GM19238 (cell line): ENCODE results near the gene TMEM117.
"Not testable (repeated sequence)": the region's sequence is repeated elsewhere in the genome, so short reads cannot be mapped to it uniquely, and the experiment has no call there.

Source experiments
- DNase-seq: peaks from one replicate; pipeline ENCODE4 v3.0.0; 2011; ENCODE audit warnings: low spot score; ENCODE audit not compliant: insufficient read length

TMEM117 gene

GRCh38 chr12:44091948-44092606, 256.2 kb downstream of the TMEM117 start:
- DNase-seq, result no peak

DNA sequence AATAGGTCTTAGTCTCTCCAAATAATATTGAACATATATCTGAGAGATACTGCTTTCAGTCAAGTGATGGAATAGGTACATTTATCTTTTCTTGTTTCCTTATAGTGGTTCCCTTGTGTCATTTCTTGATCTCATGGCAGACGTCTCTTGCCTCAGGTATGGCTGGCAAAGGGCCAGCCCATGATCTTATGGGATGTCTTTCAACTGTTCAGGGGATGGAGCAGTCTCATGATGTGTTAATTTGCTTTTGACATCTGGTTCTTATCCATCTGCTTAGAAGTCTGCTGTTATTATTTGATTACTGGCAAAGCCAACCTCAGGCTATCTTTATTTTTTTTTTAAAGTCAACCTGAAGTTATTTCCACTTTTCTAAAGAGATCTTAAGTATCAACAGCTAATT, 262.9 kb downstream of the TMEM117 start:
- DNase-seq, result no peak

GRCh38 chr12:44099486-44099885, 263.6 kb downstream of the TMEM117 start:
- DNase-seq, result no peak

DNA sequence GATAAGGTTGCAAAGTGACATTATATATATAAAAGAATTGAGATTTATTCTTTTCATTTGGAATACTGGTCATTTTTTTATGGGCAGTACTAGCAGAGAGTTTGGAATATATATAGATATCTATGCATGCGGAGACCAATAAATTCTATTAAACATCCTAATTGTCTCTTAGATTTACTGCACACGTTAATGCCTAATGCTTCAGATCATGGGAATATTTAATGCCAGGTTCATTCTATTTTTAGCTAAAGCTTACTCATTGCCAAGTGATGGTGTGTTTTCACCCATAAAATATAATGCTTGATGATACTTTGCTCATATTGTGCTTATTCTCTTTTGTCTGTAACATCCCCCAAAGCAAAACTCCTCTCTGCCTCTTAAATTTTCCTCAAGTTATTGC, 264.4 kb downstream of the TMEM117 start:
- DNase-seq, result no peak

DNA sequence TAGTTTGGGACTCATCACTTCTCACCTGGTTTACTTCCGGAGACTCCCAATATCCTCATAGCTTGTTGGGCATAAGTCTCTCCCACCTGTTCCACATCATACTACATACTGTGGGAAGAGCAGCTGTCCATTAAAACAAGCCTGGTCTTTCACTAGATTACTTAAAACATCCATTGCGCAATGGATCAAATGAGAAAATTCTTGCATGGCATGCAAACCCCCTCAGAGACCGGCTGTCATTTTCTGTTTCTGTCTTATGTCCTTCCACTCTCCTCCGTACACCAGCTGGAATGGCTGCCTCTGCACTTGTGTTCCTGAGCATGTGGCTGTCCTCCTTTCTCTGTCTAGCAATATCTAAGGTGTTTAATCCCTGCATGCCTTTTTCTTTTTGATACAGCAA, 265.6 kb downstream of the TMEM117 start:
- no peak for DNase-seq

DNA sequence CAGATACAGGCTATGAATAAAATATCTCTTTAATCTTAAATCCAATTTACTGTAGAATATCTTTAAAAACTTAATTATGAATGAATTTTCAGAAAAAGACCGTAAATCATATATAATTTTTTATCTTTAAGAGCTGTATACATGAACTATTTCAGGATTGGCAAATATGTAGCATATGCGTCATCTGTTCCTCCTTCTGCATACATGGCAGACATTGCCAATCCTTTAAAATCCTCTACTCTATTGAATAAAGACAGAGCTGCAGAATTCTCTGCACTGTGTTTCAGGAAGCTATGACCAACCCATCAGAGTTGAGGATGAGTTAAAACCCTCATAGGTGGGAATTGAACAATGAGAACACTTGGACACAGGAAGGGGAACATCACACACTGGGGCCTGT, 279.0 kb downstream of the TMEM117 start:
- no peak for DNase-seq

DNA sequence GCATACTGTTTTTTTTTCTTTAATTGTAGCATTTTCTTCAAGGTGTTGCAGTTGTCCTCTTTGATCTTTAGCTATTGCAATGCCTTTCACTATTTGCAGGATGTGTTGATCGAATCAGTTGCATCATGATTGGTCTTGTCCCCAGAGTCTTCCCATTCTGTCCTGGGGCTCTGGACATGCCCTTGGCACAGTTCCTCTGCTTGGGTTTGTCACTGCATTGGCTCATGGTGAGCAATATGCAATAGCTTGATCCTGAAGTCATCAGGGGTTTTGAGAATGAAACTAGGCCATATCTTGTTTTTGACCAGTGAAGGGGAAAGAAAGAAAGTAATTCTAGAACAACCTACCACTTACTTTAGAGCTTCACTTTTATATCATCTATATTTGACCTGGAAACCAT, 281.5 kb downstream of the TMEM117 start:
- no peak for DNase-seq

DNA sequence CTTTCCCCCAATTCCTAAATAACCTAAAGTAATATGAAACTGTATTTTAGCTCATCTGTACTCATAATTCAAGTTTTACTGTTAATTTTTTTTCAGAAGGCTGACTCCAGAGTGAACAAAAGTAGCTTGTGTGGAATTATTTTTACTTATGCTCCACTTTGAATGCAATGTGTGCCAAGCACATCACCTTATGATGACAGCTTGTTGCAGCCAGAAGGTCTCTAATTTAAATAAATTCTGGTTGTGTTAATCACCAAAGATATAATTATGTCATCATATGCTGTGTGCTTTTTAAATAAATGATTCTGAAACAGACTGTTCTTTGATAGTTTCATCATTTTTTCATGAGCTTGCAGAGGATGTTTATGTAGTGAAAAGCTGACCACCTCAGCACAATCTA, 283.1 kb downstream of the TMEM117 start:
- DNase-seq, result no peak

DNA sequence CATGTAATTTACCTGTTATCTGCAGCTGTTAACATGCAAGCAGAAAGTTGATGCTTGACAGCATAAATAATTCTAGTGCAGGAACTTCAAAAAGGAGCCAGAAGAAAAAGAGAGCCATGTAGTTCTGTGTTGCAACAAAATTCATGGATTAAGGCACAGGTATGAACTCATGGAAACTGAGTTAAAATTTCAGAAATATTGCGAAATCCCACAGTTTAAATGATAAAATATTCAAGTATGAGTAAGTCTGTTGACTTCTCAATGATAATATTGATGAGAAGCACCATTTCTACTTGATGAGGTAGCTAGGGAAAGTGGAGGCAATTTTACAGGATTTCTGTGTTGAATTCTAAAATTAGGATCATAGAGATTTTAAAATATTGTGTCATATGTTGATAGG, 290.9 kb downstream of the TMEM117 start:
- DNase-seq, result no peak

- no peak for DNase-seq
Observed at GRCh38 chr12:44127966-44128710, 292.3 kb downstream of the TMEM117 start.

DNA sequence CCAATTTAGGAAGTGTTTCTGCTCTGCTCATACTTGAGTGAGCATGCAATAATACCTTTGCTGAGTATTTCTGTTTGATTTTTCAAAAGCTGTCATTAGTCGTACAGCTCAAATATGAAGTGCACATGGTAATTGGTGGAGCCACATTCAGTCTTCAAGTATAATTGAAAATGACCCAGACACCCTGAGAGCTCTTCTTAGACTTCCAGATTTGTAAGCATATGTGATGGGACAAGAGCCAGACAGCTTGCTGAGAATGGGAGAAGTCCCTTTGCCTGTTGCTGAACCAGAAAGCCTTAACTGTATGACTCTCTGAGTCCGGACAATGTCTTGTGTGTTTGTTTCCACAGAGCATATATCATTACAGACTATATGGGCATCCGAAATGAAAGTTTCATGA, 307.3 kb downstream of the TMEM117 start:
- no peak for DNase-seq

DNA sequence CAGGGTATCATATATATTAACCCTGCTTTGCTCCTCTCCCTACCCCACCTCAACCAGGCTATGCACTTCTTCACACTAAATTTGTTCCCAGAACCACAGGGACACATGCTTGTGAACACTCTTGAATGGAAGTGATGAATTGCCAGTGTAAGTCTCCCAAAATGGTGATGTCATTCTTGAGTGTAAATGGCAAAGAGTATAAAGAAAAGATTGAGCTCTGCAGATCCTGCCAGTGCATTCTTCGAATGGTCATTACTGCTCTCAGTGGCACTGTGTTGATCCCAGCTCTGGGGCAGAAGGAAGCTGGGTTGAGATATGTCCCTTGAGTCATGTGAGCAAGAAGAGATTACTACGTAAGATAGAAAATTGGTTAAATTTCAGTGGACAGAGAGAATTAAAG, 313.1 kb downstream of the TMEM117 start:
- no peak for DNase-seq

DNA sequence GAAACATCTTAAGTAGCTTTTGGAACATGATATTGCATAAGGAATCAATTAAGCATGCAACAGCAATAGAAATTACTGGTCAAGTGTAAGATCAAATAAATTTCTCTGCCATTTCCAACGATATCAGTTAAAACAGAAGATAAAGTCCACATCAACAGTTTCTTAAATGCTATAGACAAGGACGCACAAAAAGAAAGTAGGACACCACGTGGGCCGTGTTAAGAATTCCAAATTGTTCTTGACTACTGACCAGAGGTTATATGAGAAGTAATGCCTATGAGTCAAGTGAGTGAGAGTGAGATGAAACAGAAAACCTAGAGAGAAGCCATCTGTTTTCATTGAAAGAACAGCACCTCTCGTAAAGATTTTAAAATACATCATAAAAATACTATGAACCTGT, 318.2 kb downstream of the TMEM117 start:
- no peak for DNase-seq

DNA sequence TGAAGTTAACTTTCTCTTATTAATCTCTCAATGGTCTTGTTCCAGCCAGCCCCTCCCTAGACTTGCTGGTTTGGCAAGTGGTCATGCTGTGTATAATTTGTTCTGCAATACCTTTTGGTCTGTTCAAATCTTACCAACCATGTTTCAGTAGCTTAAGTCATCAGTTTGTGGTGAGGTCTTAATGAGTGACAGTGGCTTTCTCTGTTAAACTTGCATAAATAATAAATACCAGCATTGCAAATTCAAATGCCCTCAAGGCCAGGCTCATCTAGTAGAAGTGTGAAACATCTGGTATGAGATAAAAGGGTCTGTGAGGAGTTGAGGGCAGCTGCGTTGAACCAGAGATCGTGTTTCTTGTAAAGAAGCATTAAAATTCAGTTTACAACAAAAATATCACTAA, 319.5 kb downstream of the TMEM117 start:
- no peak for DNase-seq

DNA sequence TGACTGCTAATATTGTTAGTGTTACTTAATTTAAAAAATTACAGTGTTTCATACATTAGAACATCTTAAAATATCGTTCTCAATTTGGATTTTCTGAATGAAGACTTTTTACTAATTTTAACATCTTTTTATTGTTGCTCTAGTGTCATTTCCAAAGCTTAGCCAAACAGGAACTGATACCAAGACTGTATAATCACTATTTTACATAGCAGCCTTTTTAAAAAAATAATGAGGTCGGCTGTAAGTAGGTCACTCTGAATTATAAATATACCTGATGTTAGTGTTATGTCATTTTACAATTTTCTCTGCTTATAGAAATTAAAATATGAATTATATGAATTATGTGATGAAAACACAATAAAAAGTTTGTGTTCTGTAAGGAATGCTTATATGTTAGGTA, 321.5 kb downstream of the TMEM117 start:
- peak; percentile 0 for DNase-seq

GRCh38 chr12:44158746-44159145, 322.9 kb downstream of the TMEM117 start:
- DNase-seq, result no peak

- no peak for DNase-seq
Observed at GRCh38 chr12:44159216-44159615, 323.3 kb downstream of the TMEM117 start.

DNA sequence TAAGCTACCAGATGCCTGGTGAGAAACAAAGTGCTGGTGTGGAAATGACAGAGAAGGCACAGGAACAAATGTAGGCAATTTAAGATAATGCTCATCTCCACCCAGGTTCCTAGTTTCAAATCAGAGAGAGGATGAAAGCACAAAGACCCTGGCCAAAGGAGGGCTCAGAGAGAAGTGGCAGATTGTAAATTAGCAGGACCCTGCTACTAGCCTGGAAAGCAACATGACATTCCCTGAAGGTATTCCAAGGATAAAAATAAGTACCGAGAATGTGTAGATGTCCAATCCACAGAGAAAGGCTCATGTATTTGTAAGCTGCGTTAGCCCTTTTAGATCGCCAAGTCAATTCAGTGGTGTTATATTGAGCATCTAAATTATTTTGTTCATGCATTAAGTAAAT, 324.0 kb downstream of the TMEM117 start:
- no peak for DNase-seq

DNA sequence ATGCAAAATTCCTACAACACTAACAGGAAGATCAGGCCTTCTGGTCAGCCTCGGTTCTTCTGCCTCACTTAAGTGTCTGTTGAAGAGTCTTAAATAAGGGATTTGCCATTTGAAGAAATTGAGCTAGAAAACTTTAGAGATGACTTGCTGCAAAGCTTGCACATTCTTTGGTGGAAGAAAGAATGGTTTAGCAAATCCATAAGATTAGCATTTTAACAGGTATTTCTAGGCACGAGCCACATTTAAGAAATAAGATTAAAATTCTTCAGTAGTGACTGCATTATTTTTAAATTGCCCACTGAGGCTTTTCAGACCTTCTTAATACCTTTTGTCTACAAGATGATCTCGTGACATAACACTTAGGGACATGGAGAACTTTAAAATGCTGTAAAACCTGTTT, 327.1 kb downstream of the TMEM117 start:
- no peak for DNase-seq

DNA sequence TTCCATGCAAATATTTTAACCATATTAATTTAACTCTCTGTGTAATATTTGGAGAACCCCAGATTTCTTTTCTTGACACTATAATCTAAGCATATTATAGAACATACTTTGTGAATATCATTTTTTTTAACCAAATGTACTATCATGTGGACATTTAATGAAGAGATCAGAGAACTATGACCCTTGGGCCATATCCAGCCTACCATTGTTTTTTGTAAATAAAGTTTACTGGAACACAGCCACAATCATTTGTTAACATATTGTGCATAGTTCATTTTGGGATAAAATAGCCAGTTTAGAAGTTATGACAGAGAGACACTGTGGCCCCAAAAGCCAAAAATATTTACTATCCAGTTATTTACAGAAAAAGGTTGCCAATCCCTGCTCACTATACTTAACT, 338.2 kb downstream of the TMEM117 start:
- no peak for DNase-seq

GRCh38 chr12:44184499-44185206, 348.8 kb downstream of the TMEM117 start:
- DNase-seq, result no peak

DNA sequence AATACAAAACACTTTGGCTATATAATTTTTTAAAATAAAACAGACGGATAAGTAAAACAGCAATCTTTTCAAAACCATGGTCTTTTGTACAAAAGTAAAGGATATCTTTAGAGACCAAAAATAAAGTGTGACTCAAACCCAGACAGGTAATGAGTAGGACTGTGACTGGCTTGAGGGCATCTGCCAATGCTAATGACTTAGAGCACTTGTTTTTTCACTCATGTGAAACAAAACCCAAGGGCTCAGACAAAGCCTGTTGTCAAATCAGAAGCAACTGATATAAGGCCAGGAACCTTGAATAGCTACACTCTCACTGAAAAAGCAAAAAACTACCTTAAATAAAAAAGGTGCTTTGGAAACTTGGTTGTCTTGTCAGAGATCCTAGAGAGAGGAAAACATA, 357.4 kb downstream of the TMEM117 start:
- DNase-seq, result no peak

- DNase-seq, result not testable (repeated sequence)
Observed at GRCh38 chr12:44195719-44196118, 359.8 kb downstream of the TMEM117 start.
